NCI-H446 (cell line): ENCODE measurements around the gene LAMA2.

Experiments
- DNase-seq, 2 experiments: peaks; one replicate each; lab custom pipeline; 2025; lab: John Stamatoyannopoulos, UW

LAMA2 gene

GRCh38 chr6:128914051-128914450 is 31.1 kb downstream of the LAMA2 start:
- DNase-seq, result no peak

- DNase-seq, result no peak
Observed at GRCh38 chr6:128918886-128919285, 35.9 kb downstream of the LAMA2 start.

GRCh38 chr6:128919412-128920180 is 36.7 kb downstream of the LAMA2 start:
- no peak for DNase-seq

- DNase-seq, result no peak
Observed at GRCh38 chr6:128925765-128926164, 42.8 kb downstream of the LAMA2 start.

- DNase-seq, result no peak
Observed at GRCh38 chr6:128929869-128930268, 46.9 kb downstream of the LAMA2 start.

- no peak for DNase-seq
Observed at GRCh38 chr6:128930321-128930720, 47.4 kb downstream of the LAMA2 start.

GRCh38 chr6:128932061-128932460 is 49.1 kb downstream of the LAMA2 start:
- DNase-seq, result no peak

- DNase-seq, result no peak
Observed at GRCh38 chr6:128950864-128951263, 67.9 kb downstream of the LAMA2 start.

- no peak for DNase-seq
Observed at GRCh38 chr6:128952902-128953301, 70.0 kb downstream of the LAMA2 start.

GRCh38 chr6:128954308-128955043 is 71.5 kb downstream of the LAMA2 start:
- DNase-seq, result no peak

- DNase-seq, result no peak
Observed at GRCh38 chr6:128963561-128963960, 80.6 kb downstream of the LAMA2 start.

- DNase-seq, result no peak
Observed at GRCh38 chr6:128964233-128964755, 81.4 kb downstream of the LAMA2 start.

- DNase-seq, result no peak
Observed at GRCh38 chr6:128964771-128965170, 81.8 kb downstream of the LAMA2 start.

- no peak for DNase-seq
Observed at GRCh38 chr6:128966934-128967333, 84.0 kb downstream of the LAMA2 start.

- no peak for DNase-seq
Observed at GRCh38 chr6:128979071-128979470, 96.1 kb downstream of the LAMA2 start.

- no peak for DNase-seq
Observed at GRCh38 chr6:128981716-128982115, 98.8 kb downstream of the LAMA2 start.

GRCh38 chr6:128990360-128990759 is 107.4 kb downstream of the LAMA2 start:
- DNase-seq, result no peak

GRCh38 chr6:128990915-128991314 is 108.0 kb downstream of the LAMA2 start:
- no peak for DNase-seq

- no peak for DNase-seq
Observed at GRCh38 chr6:128993166-128993565, 110.2 kb downstream of the LAMA2 start.

GRCh38 chr6:128997880-128998279 is 114.9 kb downstream of the LAMA2 start:
- no peak for DNase-seq

- no peak for DNase-seq
Observed at GRCh38 chr6:129006724-129007514, 124.0 kb downstream of the LAMA2 start.

- DNase-seq, result no peak
Observed at GRCh38 chr6:129007701-129008373, 124.9 kb downstream of the LAMA2 start.
